GM23338 (cell line): ENCODE results near the gene APC2. TPM values are rescaled to one million over a fixed set of nuclear protein-coding genes. Genes with fewer than 3 reads are reported as not detected.
A peak's percentile ranks its signal among the peaks of the same experiment; 100 is the strongest.

ENCODE experiments used
- ATAC-seq: fragments of 200-7000 bp; cut with Tn5 transposase; 3 replicates; pipeline ENCODE4 v1.9.1; 2020
- DNase-seq: peaks from one replicate; pipeline ENCODE4 v3.0.0-alpha.2; 2015; ENCODE audit warnings: low spot score
- H2AFZ ChIP-seq: fragments of 200-600 bp; sonication (generic); 2 replicates; pipeline ENCODE4 v1.8.0; 2016; ENCODE audit warnings: antibody characterized with exemption, mild to moderate bottlenecking, moderate library complexity
- H3F3A ChIP-seq: fragments of 200-600 bp; sonication (generic); replicated peaks from 2 replicates; pipeline ENCODE4 v1.8.0; 2017; ENCODE audit warnings: antibody characterized with exemption, mixed run types, low read depth
- H3K27ac ChIP-seq: fragments of 200-600 bp; sonication (generic); 2 replicates; pipeline ENCODE4 v1.6.1; 2016; ENCODE audit warnings: low read depth
- H3K27me3 ChIP-seq: fragments of 200-600 bp; sonication (generic); 2 replicates; pipeline ENCODE4 v1.8.0; 2016; ENCODE audit warnings: mild to moderate bottlenecking, mixed run types, moderate library complexity; ENCODE audit not compliant: insufficient read depth
- H3K36me3 ChIP-seq: fragments of 200-600 bp; sonication (generic); 2 replicates; pipeline ENCODE4 v1.8.0; 2016; ENCODE audit warnings: mild to moderate bottlenecking; ENCODE audit not compliant: insufficient read depth
- H3K4me1 ChIP-seq: fragments of 200-600 bp; sonication (generic); 2 replicates; pipeline ENCODE4 v1.8.0; 2016; ENCODE audit warnings: mild to moderate bottlenecking, moderate library complexity; ENCODE audit not compliant: insufficient read depth
- H3K4me2 ChIP-seq: fragments of 200-600 bp; sonication (generic); 2 replicates; pipeline ENCODE4 v1.7.1; 2017; ENCODE audit warnings: mixed run types
- H3K4me3 ChIP-seq: fragments of 200-600 bp; sonication (generic); 2 replicates; pipeline ENCODE4 v1.6.1; 2016; ENCODE audit warnings: mixed run types
- H3K79me2 ChIP-seq: fragments of 200-600 bp; sonication (generic); replicated peaks from 2 replicates; pipeline ENCODE4 v1.8.0; 2017; ENCODE audit warnings: mild to moderate bottlenecking; ENCODE audit not compliant: insufficient read depth
- H3K9me2 ChIP-seq: fragments of 200-600 bp; sonication (generic); 2 replicates; pipeline ENCODE4 v1.8.0; 2017; ENCODE audit not compliant: insufficient read depth
- H4K20me1 ChIP-seq: fragments of 200-600 bp; sonication (generic); replicated peaks from 2 replicates; pipeline ENCODE4 v1.8.0; 2017; ENCODE audit warnings: mild to moderate bottlenecking; ENCODE audit not compliant: insufficient read depth
- H3K27ac Mint-ChIP-seq: 2 replicates; pipeline ENCODE4 v1.8.0; 2020; ENCODE audit warnings: inconsistent platforms, mild to moderate bottlenecking, moderate library complexity, mixed read lengths
- H3K27me3 Mint-ChIP-seq: 3 replicates; pipeline ENCODE4 v1.8.0; 2022; ENCODE audit warnings: low read depth, mild to moderate bottlenecking, moderate library complexity, mixed read lengths, inconsistent platforms; ENCODE audit not compliant: insufficient read depth, poor library complexity
- H3K36me3 Mint-ChIP-seq: 3 replicates; pipeline ENCODE4 v1.8.0; 2021; ENCODE audit warnings: low read depth, mild to moderate bottlenecking, inconsistent platforms, moderate library complexity, mixed read lengths
- H3K4me1 Mint-ChIP-seq: 3 replicates; pipeline ENCODE4 v1.8.0; 2020; ENCODE audit warnings: mild to moderate bottlenecking, inconsistent platforms, mixed read lengths
- H3K4me3 Mint-ChIP-seq: 3 replicates; pipeline ENCODE4 v1.8.0; 2021; ENCODE audit warnings: moderate library complexity, mild to moderate bottlenecking, inconsistent platforms, mixed read lengths
- H3K9me3 Mint-ChIP-seq: 3 replicates; pipeline ENCODE4 v1.8.0; 2020; ENCODE audit warnings: moderate library complexity, mild to moderate bottlenecking, inconsistent platforms, mixed read lengths
- CREB1 ChIP-seq: fragments of 250-450 bp; sonication (Bioruptor Pico); IDR thresholded peaks from 2 replicates; pipeline ENCODE4 v1.5.0; 2020; ENCODE audit warnings: low read depth, mild to moderate bottlenecking, moderate library complexity
- EZH2 ChIP-seq: fragments of 200-600 bp; sonication (generic); IDR thresholded peaks from one replicate; pipeline ENCODE4 v1.8.0; 2017; ENCODE audit warnings: antibody characterized with exemption, mild to moderate bottlenecking, low read depth; ENCODE audit not compliant: unreplicated experiment
- JUNB ChIP-seq: IDR thresholded peaks from one replicate; pipeline ENCODE4 v1.6.1; 2016; ENCODE audit warnings: antibody characterized with exemption; ENCODE audit not compliant: unreplicated experiment
- NANOG ChIP-seq: IDR thresholded peaks from 2 replicates; pipeline ENCODE4 v1.6.1; 2016; ENCODE audit warnings: antibody characterized with exemption, borderline replicate concordance
- POLR2AphosphoS5 ChIP-seq: IDR thresholded peaks from 2 replicates; pipeline ENCODE4 v1.6.1; 2016; ENCODE audit warnings: antibody characterized with exemption, low read depth
- STAT1 ChIP-seq: IDR thresholded peaks from one replicate; pipeline ENCODE4 v1.6.1; 2016; ENCODE audit warnings: antibody characterized with exemption; ENCODE audit not compliant: unreplicated experiment
- ZNF114 ChIP-seq: fragments of 250-450 bp; sonication (Bioruptor Pico); IDR thresholded peaks from 2 replicates; pipeline ENCODE4 v1.5.0; 2020; ENCODE audit warnings: mild to moderate bottlenecking, moderate library complexity
- ZNF331 ChIP-seq: fragments of 250-450 bp; sonication (Bioruptor Pico); IDR thresholded peaks from 2 replicates; pipeline ENCODE4 v1.5.0; 2020; ENCODE audit warnings: low read depth, mild to moderate bottlenecking, moderate library complexity
- ZNF462 ChIP-seq: fragments of 250-450 bp; sonication (Bioruptor Pico); IDR thresholded peaks from 2 replicates; pipeline ENCODE4 v1.5.0; 2020; ENCODE audit warnings: mild to moderate bottlenecking, moderate library complexity
- polyA plus RNA-seq: library from polyadenylated mRNA; unstranded; fragments of >200 nt; fragmentation: Nextera tagmentation; extraction: Ambion mirVana; gene quantifications from 2 replicates; pipeline ENCODE4 v1.2.1, GENCODE V29; 2016
- total RNA-seq: library from RNA; depleted of rRNA; stranded (reverse); fragments of >200 nt; shearing (Covaris generic); gene quantifications from 2 replicates; pipeline ENCODE4 v1.2.3, GENCODE V29; 2014
- TF ChIP-seq, protein P1 (sequence below): IDR thresholded peaks from 2 replicates; pipeline ENCODE4 v1.6.1; 2016; ENCODE audit warnings: antibody characterized with exemption
- TF ChIP-seq, protein P2 (sequence below): IDR thresholded peaks from one replicate; pipeline ENCODE4 v1.6.1; 2018; ENCODE audit warnings: antibody characterized with exemption; ENCODE audit not compliant: unreplicated experiment

Gene APC2
- total and polyA plus RNA-seq, 2 experiments from 2014 or later = 1.4 to 18.3 TPM

GRCh38 chr19:1418496-1418775 is 31.5 kb upstream of the APC2 start:
- no peaks in the 10 kb centered on the region for H3K9me2 ChIP-seq
- peaks cover 93% of the 10 kb centered on the region for H3K79me2 ChIP-seq
- peaks cover 26% of the 10 kb centered on the region for H3K36me3 ChIP-seq
- H3K27ac Mint-ChIP-seq = 0 out of 2 replicates have a peak overlapping the region, but pooled peaks have one; percentile 73
- no peaks in the 10 kb centered on the region for H3K9me3 Mint-ChIP-seq
- peaks cover 65% of the 10 kb centered on the region for H3K36me3 Mint-ChIP-seq
- no peak overlapping the region for H3K4me2 ChIP-seq
- TF ChIP-seq STAT1 (no peak), JUNB (no peak)
- H3K4me3 Mint-ChIP-seq = no peak overlapping the region
- H3K27me3 Mint-ChIP-seq = peaks cover 28% of the 10 kb centered on the region
- ATAC-seq (no peak), DNase-seq (no peak)
- H3K4me1 Mint-ChIP-seq = peaks cover 54% of the 10 kb centered on the region
- no peak overlapping the region for H3K4me3 ChIP-seq
- peaks cover 35% of the 10 kb centered on the region for H3F3A ChIP-seq
- H4K20me1 ChIP-seq = peaks cover 55% of the 10 kb centered on the region
- H3K4me1 ChIP-seq = peaks cover 28% of the 10 kb centered on the region
- no peaks in the 10 kb centered on the region for H3K27me3 ChIP-seq
- H2AFZ ChIP-seq = no peak overlapping the region
- no peak overlapping the region for H3K27ac ChIP-seq

GRCh38 chr19:1418951-1419738 is 30.8 kb upstream of the APC2 start:
- H3K4me1 ChIP-seq = peaks cover 27% of the 10 kb centered on the region
- H3K27ac Mint-ChIP-seq = peak overlapping the region; percentile 50; the same call in 1 of the 2 replicates
- H3F3A ChIP-seq = peaks cover 35% of the 10 kb centered on the region
- H3K79me2 ChIP-seq = peaks cover 89% of the 10 kb centered on the region
- ATAC-seq = no peak
- no peak overlapping the region for H2AFZ ChIP-seq
- H3K27me3 ChIP-seq = no peaks in the 10 kb centered on the region
- peaks cover 60% of the 10 kb centered on the region for H4K20me1 ChIP-seq
- H3K4me1 Mint-ChIP-seq = peaks cover 55% of the 10 kb centered on the region
- no peak for DNase-seq
- no peaks in the 10 kb centered on the region for H3K9me3 Mint-ChIP-seq
- H3K9me2 ChIP-seq = no peaks in the 10 kb centered on the region
- peaks cover 67% of the 10 kb centered on the region for H3K36me3 Mint-ChIP-seq
- peaks cover 31% of the 10 kb centered on the region for H3K36me3 ChIP-seq
- H3K27me3 Mint-ChIP-seq = peaks cover 27% of the 10 kb centered on the region
- no peak overlapping the region for H3K4me2 ChIP-seq
- H3K4me3 Mint-ChIP-seq = no peak overlapping the region; the same call in 2 of the 3 replicates
- H3K27ac ChIP-seq = no peak overlapping the region
- H3K4me3 ChIP-seq = no peak overlapping the region
- TF ChIP-seq POLR2AphosphoS5 (no peak), EZH2 (no peak), JUNB (no peak), NANOG (no peak), ZNF331 (CRISPR knock-in tag) (no peak), CREB1 (CRISPR knock-in tag) (no peak), ZNF462 (CRISPR knock-in tag) (no peak), ZNF114 (CRISPR knock-in tag) (no peak)
- TF ChIP-seq, protein P1, sequence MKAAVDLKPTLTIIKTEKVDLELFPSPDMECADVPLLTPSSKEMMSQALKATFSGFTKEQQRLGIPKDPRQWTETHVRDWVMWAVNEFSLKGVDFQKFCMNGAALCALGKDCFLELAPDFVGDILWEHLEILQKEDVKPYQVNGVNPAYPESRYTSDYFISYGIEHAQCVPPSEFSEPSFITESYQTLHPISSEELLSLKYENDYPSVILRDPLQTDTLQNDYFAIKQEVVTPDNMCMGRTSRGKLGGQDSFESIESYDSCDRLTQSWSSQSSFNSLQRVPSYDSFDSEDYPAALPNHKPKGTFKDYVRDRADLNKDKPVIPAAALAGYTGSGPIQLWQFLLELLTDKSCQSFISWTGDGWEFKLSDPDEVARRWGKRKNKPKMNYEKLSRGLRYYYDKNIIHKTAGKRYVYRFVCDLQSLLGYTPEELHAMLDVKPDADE = no peak
- TF ChIP-seq, protein P2, sequence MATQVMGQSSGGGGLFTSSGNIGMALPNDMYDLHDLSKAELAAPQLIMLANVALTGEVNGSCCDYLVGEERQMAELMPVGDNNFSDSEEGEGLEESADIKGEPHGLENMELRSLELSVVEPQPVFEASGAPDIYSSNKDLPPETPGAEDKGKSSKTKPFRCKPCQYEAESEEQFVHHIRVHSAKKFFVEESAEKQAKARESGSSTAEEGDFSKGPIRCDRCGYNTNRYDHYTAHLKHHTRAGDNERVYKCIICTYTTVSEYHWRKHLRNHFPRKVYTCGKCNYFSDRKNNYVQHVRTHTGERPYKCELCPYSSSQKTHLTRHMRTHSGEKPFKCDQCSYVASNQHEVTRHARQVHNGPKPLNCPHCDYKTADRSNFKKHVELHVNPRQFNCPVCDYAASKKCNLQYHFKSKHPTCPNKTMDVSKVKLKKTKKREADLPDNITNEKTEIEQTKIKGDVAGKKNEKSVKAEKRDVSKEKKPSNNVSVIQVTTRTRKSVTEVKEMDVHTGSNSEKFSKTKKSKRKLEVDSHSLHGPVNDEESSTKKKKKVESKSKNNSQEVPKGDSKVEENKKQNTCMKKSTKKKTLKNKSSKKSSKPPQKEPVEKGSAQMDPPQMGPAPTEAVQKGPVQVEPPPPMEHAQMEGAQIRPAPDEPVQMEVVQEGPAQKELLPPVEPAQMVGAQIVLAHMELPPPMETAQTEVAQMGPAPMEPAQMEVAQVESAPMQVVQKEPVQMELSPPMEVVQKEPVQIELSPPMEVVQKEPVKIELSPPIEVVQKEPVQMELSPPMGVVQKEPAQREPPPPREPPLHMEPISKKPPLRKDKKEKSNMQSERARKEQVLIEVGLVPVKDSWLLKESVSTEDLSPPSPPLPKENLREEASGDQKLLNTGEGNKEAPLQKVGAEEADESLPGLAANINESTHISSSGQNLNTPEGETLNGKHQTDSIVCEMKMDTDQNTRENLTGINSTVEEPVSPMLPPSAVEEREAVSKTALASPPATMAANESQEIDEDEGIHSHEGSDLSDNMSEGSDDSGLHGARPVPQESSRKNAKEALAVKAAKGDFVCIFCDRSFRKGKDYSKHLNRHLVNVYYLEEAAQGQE = no peak
